HAP-1 (cell line): Measurements from ENCODE around the gene TADA2A.
"Not testable (repeated sequence)": the region's sequence is repeated elsewhere in the genome, so short reads cannot be mapped to it uniquely, and the experiment has no call there.

Experiments used
- DNase-seq, 2 experiments: peaks; one replicate each; pipeline ENCODE4 v3.0.0-alpha.2; 2016 to 2020; ENCODE audit warnings: low spot score in 2 of 2
- H3K27me3 ChIP-seq: fragments of 250-450 bp; sonication (Bioruptor Pico); 2 replicates; pipeline ENCODE4 v1.5.1; 2020; ENCODE audit warnings: low read depth, mild to moderate bottlenecking, moderate library complexity
- H3K36me3 ChIP-seq: fragments of 250-450 bp; sonication (Bioruptor Pico); replicated peaks from 2 replicates; pipeline ENCODE4 v1.5.1; 2020; ENCODE audit warnings: mild to moderate bottlenecking
- H3K4me1 ChIP-seq: fragments of 250-450 bp; sonication (Bioruptor Pico); 2 replicates; pipeline ENCODE4 v1.5.1; 2020; ENCODE audit warnings: mild to moderate bottlenecking
- H3K4me3 ChIP-seq: fragments of 250-450 bp; sonication (Bioruptor Pico); 2 replicates; pipeline ENCODE4 v1.5.1; 2020; ENCODE audit warnings: mild to moderate bottlenecking, moderate library complexity
- H3K9me3 ChIP-seq: fragments of 250-450 bp; sonication (Bioruptor Pico); 2 replicates; pipeline ENCODE4 v1.5.1; 2020; ENCODE audit warnings: mild to moderate bottlenecking, moderate library complexity
- in situ Hi-C: fragments of 300-500 bp; cut with MboI; formaldehyde crosslinking; loops from 3 replicates; pipeline ENCODE4 v1.14.3; 2020; ENCODE audit warnings: low sequenced_read_pairs, inconsistent platforms, mixed read lengths

TADA2A gene

GRCh38 chr17:37417852-37418251, 11.2 kb downstream of the TADA2A start:
- in situ Hi-C loops = no loop called here
- no peak for DNase-seq
- Histone ChIP-seq H3K36me3 (peaks cover 51% of the 10 kb centered on the region), H3K27me3 (no peaks in the 10 kb centered on the region), H3K9me3 (no peaks in the 10 kb centered on the region), H3K4me3 (no peak overlapping the region), H3K4me1 (no peaks in the 10 kb centered on the region)

GRCh38 chr17:37422971-37423625, 16.4 kb downstream of the TADA2A start:
- no peak overlapping the region for H3K4me3 ChIP-seq
- peaks cover 51% of the 10 kb centered on the region for H3K36me3 ChIP-seq
- H3K9me3 ChIP-seq = no peaks in the 10 kb centered on the region
- in situ Hi-C loops = no loop called here
- DNase-seq = no peak
- H3K4me1 ChIP-seq = no peaks in the 10 kb centered on the region
- H3K27me3 ChIP-seq = no peaks in the 10 kb centered on the region

GRCh38 chr17:37425268-37425667, 18.6 kb downstream of the TADA2A start:
- in situ Hi-C loops = no loop called here
- H3K27me3 ChIP-seq = no peaks in the 10 kb centered on the region
- peaks cover 62% of the 10 kb centered on the region for H3K36me3 ChIP-seq
- no peak for DNase-seq
- no peak overlapping the region for H3K4me3 ChIP-seq
- H3K4me1 ChIP-seq = 0 out of 2 replicates have a peak, but pooled peaks cover 3% of the 10 kb centered on the region
- H3K9me3 ChIP-seq = no peaks in the 10 kb centered on the region

GRCh38 chr17:37429039-37429438, 22.4 kb downstream of the TADA2A start:
- peaks cover 69% of the 10 kb centered on the region for H3K36me3 ChIP-seq
- no peak overlapping the region for H3K4me3 ChIP-seq
- H3K9me3 ChIP-seq = no peaks in the 10 kb centered on the region
- in situ Hi-C loops = no loop called here
- H3K4me1 ChIP-seq = 0 out of 2 replicates have a peak, but pooled peaks cover 4% of the 10 kb centered on the region
- H3K27me3 ChIP-seq = no peaks in the 10 kb centered on the region
- no peak for DNase-seq

- Histone ChIP-seq H3K4me1 (0 out of 2 replicates have a peak, but pooled peaks cover 4% of the 10 kb centered on the region), H3K36me3 (peaks cover 65% of the 10 kb centered on the region), H3K4me3 (no peak overlapping the region), H3K9me3 (no peaks in the 10 kb centered on the region), H3K27me3 (no peaks in the 10 kb centered on the region)
- in situ Hi-C loops = no loop called here
- no peak for DNase-seq
Measured at GRCh38 chr17:37429453-37429852, 22.8 kb downstream of the TADA2A start.

GRCh38 chr17:37430051-37430627, 23.5 kb downstream of the TADA2A start:
- DNase-seq = no peak
- peaks cover 58% of the 10 kb centered on the region for H3K36me3 ChIP-seq
- in situ Hi-C loops = no loop called here

GRCh38 chr17:37432671-37433070, 26.0 kb downstream of the TADA2A start:
- 0 out of 2 replicates have a peak, but pooled peaks cover 4% of the 10 kb centered on the region for H3K4me1 ChIP-seq
- no peak overlapping the region for H3K4me3 ChIP-seq
- H3K9me3 ChIP-seq = no peaks in the 10 kb centered on the region
- peaks cover 37% of the 10 kb centered on the region for H3K36me3 ChIP-seq
- no peak for DNase-seq
- in situ Hi-C loops = no loop called here
- H3K27me3 ChIP-seq = no peaks in the 10 kb centered on the region

More at GRCh38 chr17:37430051-37430627, 23.5 kb downstream of the TADA2A start:
- Histone ChIP-seq H3K9me3 (no peaks in the 10 kb centered on the region), H3K27me3 (no peaks in the 10 kb centered on the region), H3K4me1 (0 out of 2 replicates have a peak, but pooled peaks cover 4% of the 10 kb centered on the region), H3K4me3 (no peak overlapping the region)

GRCh38 chr17:37438141-37438540, 31.5 kb downstream of the TADA2A start:
- H3K4me1 ChIP-seq = no peaks in the 10 kb centered on the region
- peaks cover 44% of the 10 kb centered on the region for H3K36me3 ChIP-seq
- in situ Hi-C loops = no loop called here
- H3K27me3 ChIP-seq = no peaks in the 10 kb centered on the region
- no peak overlapping the region for H3K4me3 ChIP-seq
- H3K9me3 ChIP-seq = no peaks in the 10 kb centered on the region
- no peak for DNase-seq

GRCh38 chr17:37440424-37440823, 33.7 kb downstream of the TADA2A start:
- H3K36me3 ChIP-seq = peaks cover 46% of the 10 kb centered on the region
- DNase-seq = no peak
- in situ Hi-C loops = no loop called here

GRCh38 chr17:37441369-37442014, 34.8 kb downstream of the TADA2A start:
- in situ Hi-C loops, H3K27me3 ChIP-seq, H3K4me3 ChIP-seq, H3K4me1 ChIP-seq, DNase-seq, H3K9me3 ChIP-seq: not testable (repeated sequence)
- peaks cover 46% of the 10 kb centered on the region for H3K36me3 ChIP-seq

More at GRCh38 chr17:37440424-37440823, 33.7 kb downstream of the TADA2A start:
- peaks cover under 1% of the 10 kb centered on the region for H3K4me1 ChIP-seq
- no peaks in the 10 kb centered on the region for H3K27me3 ChIP-seq
- no peaks in the 10 kb centered on the region for H3K9me3 ChIP-seq
- no peak overlapping the region for H3K4me3 ChIP-seq

- in situ Hi-C loops = no loop called here
- no peak overlapping the region for H3K4me3 ChIP-seq
Measured at GRCh38 chr17:37446027-37446426, 39.3 kb downstream of the TADA2A start.

GRCh38 chr17:37447641-37448040, 41.0 kb downstream of the TADA2A start:
- no peak for DNase-seq
- Histone ChIP-seq H3K4me1 (peaks cover 8% of the 10 kb centered on the region), H3K9me3 (no peaks in the 10 kb centered on the region), H3K36me3 (peaks cover 20% of the 10 kb centered on the region), H3K27me3 (no peaks in the 10 kb centered on the region; the same call in 1 of the 2 replicates), H3K4me3 (no peak overlapping the region)
- in situ Hi-C loops = no loop called here

More at GRCh38 chr17:37446027-37446426, 39.3 kb downstream of the TADA2A start:
- Histone ChIP-seq H3K4me1 (peaks cover 8% of the 10 kb centered on the region), H3K36me3 (peaks cover 26% of the 10 kb centered on the region), H3K9me3 (no peaks in the 10 kb centered on the region), H3K27me3 (no peaks in the 10 kb centered on the region; the same call in 1 of the 2 replicates)
- DNase-seq = peak; percentile 22 to 81

GRCh38 chr17:37450112-37450511, 43.4 kb downstream of the TADA2A start:
- no peaks in the 10 kb centered on the region; the same call in 1 of the 2 replicates for H3K27me3 ChIP-seq
- peaks cover 14% of the 10 kb centered on the region; the same call in 1 of the 2 replicates for H3K36me3 ChIP-seq
- H3K9me3 ChIP-seq = no peaks in the 10 kb centered on the region
- H3K4me1 ChIP-seq = peaks cover 8% of the 10 kb centered on the region
- in situ Hi-C loops = no loop called here
- H3K4me3 ChIP-seq = no peak overlapping the region
- DNase-seq = no peak

GRCh38 chr17:37457801-37458200, 51.1 kb downstream of the TADA2A start:
- DNase-seq, in situ Hi-C loops, H3K36me3 ChIP-seq: not testable (repeated sequence)

More at GRCh38 chr17:37457801-37458200, 51.1 kb downstream of the TADA2A start:
- H3K4me3 ChIP-seq, H3K4me1 ChIP-seq, H3K27me3 ChIP-seq, H3K9me3 ChIP-seq: not testable (repeated sequence)
